ENCODE results near the gene SPTB. TPM values are rescaled to one million over a fixed set of nuclear protein-coding genes. Genes with fewer than 3 reads are reported as not detected.

The SPTB gene
- total and polyA plus RNA-seq, 10 of the 15 experiments (the other 5 are each of a cell fraction or from before 2014, with no cell fraction given): under 0.01 to 0.04 (median 0.02) TPM; not detected in 4

DNA sequence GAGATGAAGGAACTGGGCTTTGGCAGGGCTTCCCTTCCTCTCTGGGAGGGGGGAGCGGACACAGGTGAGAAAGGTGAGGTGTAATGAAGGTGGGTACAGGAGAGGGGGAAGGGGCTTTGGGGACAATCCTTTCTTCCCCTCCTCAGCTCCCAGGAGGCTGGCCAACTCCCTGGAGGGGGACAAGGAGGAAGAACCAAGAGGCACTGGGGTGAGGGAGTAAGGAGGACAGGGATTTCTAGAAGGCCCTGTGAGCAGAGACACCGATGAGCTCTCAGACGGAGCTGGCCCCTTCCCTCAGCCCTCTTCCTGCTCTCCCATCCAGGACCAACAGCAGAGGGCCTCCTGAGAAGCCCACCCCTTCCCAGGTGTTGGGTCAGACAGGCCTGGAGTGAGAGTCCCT, 122.1 kb downstream of the SPTB start (continued):
- TF ChIP-seq, protein P1, sequence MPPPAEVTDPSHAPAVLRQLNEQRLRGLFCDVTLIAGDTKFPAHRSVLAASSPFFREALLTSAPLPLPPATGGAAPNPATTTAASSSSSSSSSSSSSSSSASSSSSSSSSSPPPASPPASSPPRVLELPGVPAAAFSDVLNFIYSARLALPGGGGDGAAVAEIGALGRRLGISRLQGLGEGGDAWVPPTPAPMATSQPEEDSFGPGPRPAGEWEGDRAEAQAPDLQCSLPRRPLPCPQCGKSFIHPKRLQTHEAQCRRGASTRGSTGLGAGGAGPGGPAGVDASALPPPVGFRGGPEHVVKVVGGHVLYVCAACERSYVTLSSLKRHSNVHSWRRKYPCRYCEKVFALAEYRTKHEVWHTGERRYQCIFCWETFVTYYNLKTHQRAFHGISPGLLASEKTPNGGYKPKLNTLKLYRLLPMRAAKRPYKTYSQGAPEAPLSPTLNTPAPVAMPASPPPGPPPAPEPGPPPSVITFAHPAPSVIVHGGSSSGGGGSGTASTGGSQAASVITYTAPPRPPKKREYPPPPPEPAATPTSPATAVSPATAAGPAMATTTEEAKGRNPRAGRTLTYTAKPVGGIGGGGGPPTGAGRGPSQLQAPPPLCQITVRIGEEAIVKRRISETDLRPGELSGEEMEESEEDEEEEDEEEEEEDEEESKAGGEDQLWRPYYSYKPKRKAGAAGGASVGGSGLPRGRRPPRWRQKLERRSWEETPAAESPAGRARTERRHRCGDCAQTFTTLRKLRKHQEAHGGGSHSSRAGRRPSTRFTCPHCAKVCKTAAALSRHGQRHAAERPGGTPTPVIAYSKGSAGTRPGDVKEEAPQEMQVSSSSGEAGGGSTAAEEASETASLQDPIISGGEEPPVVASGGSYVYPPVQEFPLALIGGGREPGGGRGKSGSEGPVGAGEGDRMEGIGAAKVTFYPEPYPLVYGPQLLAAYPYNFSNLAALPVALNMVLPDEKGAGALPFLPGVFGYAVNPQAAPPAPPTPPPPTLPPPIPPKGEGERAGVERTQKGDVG (CRISPR knock-in tag; IDR thresholded peaks at IDR 0.05): no peak
- TF ChIP-seq EZH2 (IDR thresholded peaks at IDR 0.05; ENCODE audit: borderline replicate concordance, control insufficient read depth, low read depth, low read length) (no peak), CREM (IDR thresholded peaks at IDR 0.05; ENCODE audit: low read depth) (no peak), MTA3 (IDR thresholded peaks at IDR 0.05; ENCODE audit: borderline replicate concordance, low read length) (no peak)

DNA sequence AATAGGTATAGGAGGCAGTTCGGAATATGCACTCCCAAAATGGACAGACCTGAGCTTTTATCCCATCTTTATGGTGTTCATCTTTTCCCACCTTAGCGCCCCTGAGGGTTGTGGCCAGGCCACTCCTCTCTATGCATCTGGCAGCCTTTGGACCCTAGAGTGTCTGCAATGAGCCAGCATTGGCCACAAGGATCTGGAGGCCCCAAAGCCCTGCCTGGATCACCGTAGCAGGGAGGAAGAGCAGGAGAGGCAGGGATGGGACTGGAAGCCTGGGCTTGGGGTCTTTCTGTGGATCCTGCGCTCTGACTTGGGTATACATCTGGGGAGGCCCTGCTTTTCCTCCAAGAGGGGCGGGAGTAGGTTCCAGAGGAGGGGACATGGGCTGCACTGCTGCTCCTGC, 123.0 kb downstream of the SPTB start:
- no peaks in the 10 kb centered on the region for H3K4me1 ChIP-seq (ENCODE audit: control insufficient read depth, insufficient read depth, low read length)
- intact Hi-C loops (cut with micrococcal nuclease; ENCODE audit: unreplicated experiment): no loop called here
- no peak for ATAC-seq
- ChIA-PET SMC1A (ENCODE audit: uncharacterized antibody, unreplicated experiment) (no interaction called here), CTCF (interaction anchor here (1.3 kb wide), 1 partner anchor 8 kb away, joined by 5 read pairs; no protein-coding TSS in a partner anchor), RAD21 (ENCODE audit: unreplicated experiment) (no interaction called here), POLR2A (no interaction called here)
- H2AFZ ChIP-seq (ENCODE audit: control insufficient read depth, low read depth, low read length): no peak overlapping the region
- BruUV-seq (replicated peaks): no TSS peak
- H3K9me3 ChIP-seq (replicated peaks; ENCODE audit: control insufficient read depth, insufficient read depth, low read length): no peaks in the 10 kb centered on the region
- no peak overlapping the region for H3K4me3 ChIP-seq
- in situ Hi-C loops (cut with MboI): no loop called here
- DNase-seq (ENCODE audit: low read depth, low spot score): no peak
- H3K79me2 ChIP-seq (ENCODE audit: control insufficient read depth, insufficient read depth, low read length): no peaks in the 10 kb centered on the region
- FAIRE-seq: no peak
- TF ChIP-seq BMI1 (IDR thresholded peaks at IDR 0.05; ENCODE audit: borderline replicate concordance) (no peak), SMAD5 (IDR thresholded peaks at IDR 0.05; ENCODE audit: low read depth) (no peak), ZSCAN29 (IDR thresholded peaks at IDR 0.05) (no peak), CREB1 (IDR thresholded peaks at IDR 0.05; ENCODE audit: low read depth) (no peak), CBX3 (IDR thresholded peaks at IDR 0.05; ENCODE audit: borderline replicate concordance, low read depth) (no peak), SUPT20H (IDR thresholded peaks at IDR 0.05; ENCODE audit: borderline replicate concordance, control insufficient read depth, low read depth, low read length) (no peak)
- no peaks in the 10 kb centered on the region; the same call in 1 of the 2 replicates for H4K20me1 ChIP-seq (ENCODE audit: control insufficient read depth, insufficient read depth)
- H3K36me3 ChIP-seq (ENCODE audit: control insufficient read depth in 2 of 2, insufficient read depth in 2 of 2, low read length in 1 of 2): no peaks in the 10 kb centered on the region
- no peak overlapping the region for H3K27ac ChIP-seq (ENCODE audit: control insufficient read depth, insufficient read depth)
- H3K9ac ChIP-seq (ENCODE audit: control insufficient read depth, insufficient read depth, low read length): no peak overlapping the region
- WGBS (ENCODE audit: insufficient coverage, insufficient replicate concordance, low lambda C conversion rate, missing lambda C conversion rate): 13% methylated on average over 5 of the region's 5 CpGs
- H3K27me3 ChIP-seq (replicated peaks in 1 of 2; ENCODE audit: control insufficient read depth in 2 of 2, insufficient read depth in 2 of 2, low read length in 1 of 2): peaks cover 0 to 3% of the 10 kb centered on the region in 2 experiments; a peak in 3 of 4 replicates
- H3K4me2 ChIP-seq (ENCODE audit: control insufficient read depth, insufficient read depth): no peak overlapping the region
